AG09319 (cell line): Measurements from ENCODE around the gene NKX6-2.

Source experiments
- DNase-seq: peaks from one replicate; pipeline ENCODE4 v3.0.0-alpha.2; 2010; ENCODE audit warnings: low read depth; ENCODE audit errors: extremely low read depth
- CTCF ChIP-seq: IDR thresholded peaks from 2 replicates; pipeline ENCODE4 v1.5.1; 2011; ENCODE audit warnings: low read depth, mild to moderate bottlenecking, inconsistent platforms, low read length, moderate library complexity

The NKX6-2 gene

DNA sequence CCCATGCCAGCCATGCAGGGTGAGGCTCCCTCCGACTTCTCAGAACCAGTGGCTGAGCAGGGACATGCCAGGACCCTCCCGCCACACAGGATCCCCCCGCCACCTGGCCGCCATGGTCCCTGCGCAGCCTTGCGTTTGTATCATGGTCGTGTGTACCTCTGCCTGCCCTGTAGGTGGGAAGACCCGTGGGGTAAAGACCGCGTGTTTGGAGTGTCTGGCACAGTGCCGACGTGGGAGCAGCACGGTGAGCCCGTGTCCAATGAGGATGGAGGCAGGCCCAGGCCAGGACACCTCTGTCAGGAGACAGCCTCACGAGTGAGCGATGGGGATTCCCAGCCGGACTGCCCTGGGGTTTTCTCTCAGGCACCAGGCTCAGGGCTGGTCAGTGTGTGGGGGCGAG is 31.9 kb downstream of the NKX6-2 start:
- no peak for TF ChIP-seq CTCF
- DNase-seq: no peak

DNA sequence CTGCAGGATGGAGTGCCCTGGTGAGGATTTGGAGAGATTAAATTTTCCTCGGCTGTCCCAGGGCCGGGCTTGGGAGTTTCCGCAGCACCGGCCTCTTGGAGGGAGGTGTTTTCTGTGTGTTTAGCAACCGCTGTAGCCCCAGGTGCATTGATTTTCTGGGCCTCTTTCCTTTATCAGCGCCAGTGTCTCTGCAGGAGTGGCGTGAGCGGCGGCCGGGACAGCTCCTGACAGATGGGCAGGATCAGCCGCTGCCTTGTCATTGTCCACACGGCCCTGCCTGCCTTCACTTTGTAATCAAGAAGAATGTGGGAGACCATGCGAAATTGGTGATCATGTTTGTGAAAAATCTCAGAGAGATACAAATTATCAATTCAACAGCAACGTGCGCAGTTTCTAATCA is 32.4 kb downstream of the NKX6-2 start:
- DNase-seq: no peak
- no peak for TF ChIP-seq CTCF

DNA sequence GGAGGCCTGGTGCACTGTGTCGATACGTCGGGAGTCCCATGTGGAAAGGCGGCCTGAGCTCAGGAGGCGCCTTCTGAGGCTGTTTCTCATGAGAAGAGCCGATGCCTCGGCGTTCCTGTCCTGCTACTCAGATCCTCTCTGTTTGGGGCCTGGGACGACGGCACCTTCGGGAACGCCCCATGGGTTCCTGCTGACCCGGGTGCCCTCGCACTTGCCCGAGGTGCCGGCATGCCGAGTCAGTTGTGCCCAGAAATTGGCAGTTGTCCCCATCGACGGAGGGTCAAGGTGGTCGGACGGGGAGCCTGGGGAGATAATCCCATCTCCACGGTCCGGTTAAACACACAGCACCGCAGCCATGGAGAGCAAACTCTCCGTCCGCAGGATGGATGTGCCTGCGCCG is 33.0 kb downstream of the NKX6-2 start:
- DNase-seq: no peak
- no peak for TF ChIP-seq CTCF

- no peak for DNase-seq
- no peak for TF ChIP-seq CTCF
Observed at GRCh38 chr10:132752378-132752777, 33.6 kb downstream of the NKX6-2 start.

DNA sequence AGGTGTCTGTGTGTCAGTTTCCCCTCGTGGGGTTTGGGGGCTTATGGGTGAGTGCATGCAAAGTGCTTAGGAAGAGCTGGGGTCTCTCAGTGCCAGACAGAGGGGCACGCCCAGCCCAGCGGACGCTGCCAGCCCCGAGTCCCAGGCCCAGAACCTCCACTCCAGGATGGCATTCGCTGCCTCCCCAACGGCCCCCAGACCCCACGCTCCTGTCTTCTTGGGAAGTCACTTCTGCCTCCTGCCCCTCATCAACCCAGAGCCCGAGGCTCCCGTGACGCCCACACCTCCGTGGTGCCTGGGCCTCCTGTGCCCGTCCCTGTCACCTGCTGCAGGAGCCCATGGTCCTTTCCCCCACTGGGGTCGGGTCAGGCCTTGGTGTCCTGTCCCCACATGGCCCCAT is 35.0 kb downstream of the NKX6-2 start:
- TF ChIP-seq CTCF: no peak
- no peak for DNase-seq

- DNase-seq: no peak
- TF ChIP-seq CTCF: no peak
Observed at GRCh38 chr10:132749371-132749795, 36.6 kb downstream of the NKX6-2 start.

DNA sequence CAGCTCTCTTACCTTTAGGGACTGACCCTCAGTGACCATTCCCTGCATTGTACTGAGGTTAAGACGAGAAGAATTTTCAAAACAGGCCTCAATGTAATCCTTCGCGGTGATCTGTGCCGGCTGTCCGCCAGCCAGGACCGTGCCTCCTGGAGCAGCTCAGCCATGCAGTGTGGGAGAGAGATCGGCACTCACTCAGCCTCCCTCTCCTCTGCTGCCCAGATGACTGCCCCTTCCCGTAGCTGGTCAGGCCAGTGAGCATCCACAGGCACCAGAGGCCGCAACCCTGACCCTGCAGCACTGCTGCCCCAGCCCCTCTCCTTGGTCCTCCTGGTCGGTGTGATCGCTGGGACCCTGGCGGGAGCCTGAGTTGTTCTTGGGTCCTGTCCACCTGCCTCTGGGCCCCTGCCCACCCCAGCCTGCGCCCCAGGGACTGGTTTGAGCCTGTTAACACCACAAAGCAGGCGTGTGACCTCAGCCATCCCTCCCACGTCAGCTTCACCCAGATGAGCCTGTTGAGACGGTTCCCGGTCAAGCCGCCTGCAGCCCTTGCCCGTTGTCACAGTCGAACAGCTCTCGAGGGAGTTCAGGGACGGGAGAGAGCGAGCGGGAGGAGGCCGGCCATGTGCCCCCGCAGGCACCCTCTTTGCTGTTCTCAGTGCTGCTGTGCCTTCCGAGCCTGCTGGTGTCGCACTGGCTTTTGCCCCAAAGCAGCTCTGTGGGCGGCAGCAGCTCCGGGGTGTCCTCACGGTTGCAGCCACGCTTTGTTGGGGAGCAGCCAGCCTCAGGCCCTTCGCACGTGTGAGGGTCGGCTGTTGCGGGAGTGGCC is 37.2 kb downstream of the NKX6-2 start:
- DNase-seq: no peak
- TF ChIP-seq CTCF: no peak
